GM13976 (cell line): ENCODE results near the gene NANOG.
"Not testable (repeated sequence)": the region's sequence is repeated elsewhere in the genome, so short reads cannot be mapped to it uniquely, and the experiment has no call there.

Experiments used
- DNase-seq: peaks from one replicate; pipeline ENCODE4 v3.0.0; 2012; ENCODE audit warnings: low spot score
- in situ Hi-C: fragments of 300-500 bp; cut with MboI; formaldehyde crosslinking; loops from one replicate; pipeline ENCODE4 v1.12.0; 2022; ENCODE audit warnings: low sequenced_read_pairs, mixed read lengths, inconsistent platforms; ENCODE audit not compliant: unreplicated experiment
- TF ChIP-seq, protein P1 (sequence below): IDR thresholded peaks from 2 replicates; pipeline ENCODE4 v1.5.1; 2012; ENCODE audit warnings: borderline replicate concordance, mild to moderate bottlenecking; ENCODE audit not compliant: insufficient read depth; ENCODE audit errors: extremely low read depth, missing control alignments, control extremely low read depth

The NANOG gene

GRCh38 chr12:7835766-7836165, 46.6 kb downstream of the NANOG start:
- in situ Hi-C loops = no loop called here
- DNase-seq = no peak
- TF ChIP-seq, protein P1, sequence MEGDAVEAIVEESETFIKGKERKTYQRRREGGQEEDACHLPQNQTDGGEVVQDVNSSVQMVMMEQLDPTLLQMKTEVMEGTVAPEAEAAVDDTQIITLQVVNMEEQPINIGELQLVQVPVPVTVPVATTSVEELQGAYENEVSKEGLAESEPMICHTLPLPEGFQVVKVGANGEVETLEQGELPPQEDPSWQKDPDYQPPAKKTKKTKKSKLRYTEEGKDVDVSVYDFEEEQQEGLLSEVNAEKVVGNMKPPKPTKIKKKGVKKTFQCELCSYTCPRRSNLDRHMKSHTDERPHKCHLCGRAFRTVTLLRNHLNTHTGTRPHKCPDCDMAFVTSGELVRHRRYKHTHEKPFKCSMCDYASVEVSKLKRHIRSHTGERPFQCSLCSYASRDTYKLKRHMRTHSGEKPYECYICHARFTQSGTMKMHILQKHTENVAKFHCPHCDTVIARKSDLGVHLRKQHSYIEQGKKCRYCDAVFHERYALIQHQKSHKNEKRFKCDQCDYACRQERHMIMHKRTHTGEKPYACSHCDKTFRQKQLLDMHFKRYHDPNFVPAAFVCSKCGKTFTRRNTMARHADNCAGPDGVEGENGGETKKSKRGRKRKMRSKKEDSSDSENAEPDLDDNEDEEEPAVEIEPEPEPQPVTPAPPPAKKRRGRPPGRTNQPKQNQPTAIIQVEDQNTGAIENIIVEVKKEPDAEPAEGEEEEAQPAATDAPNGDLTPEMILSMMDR = no peak

DNA sequence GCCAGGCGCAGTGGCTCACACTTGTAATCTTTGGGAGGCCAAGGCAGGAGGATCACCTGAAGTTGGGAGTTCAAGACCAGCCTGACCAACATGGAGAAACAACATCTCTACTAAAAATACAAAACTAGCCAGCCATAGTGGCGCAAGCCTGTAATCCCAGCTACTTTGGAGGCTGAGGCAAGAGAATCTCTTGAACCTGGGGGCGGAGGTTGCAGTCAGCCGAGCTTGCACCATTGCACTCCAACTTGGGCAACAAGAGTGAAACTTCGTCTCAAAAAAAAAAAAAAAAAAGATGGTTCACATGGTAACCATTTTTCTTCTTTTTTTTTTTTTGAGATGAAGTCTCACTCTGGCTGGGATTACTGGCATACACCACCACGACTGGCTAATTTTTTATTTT, 48.2 kb downstream of the NANOG start:
- in situ Hi-C loops = no loop called here
- TF ChIP-seq, protein P1 = no peak
- no peak for DNase-seq

- in situ Hi-C loops, DNase-seq: not testable (repeated sequence)
Measured at GRCh38 chr12:7839226-7839625, 50.0 kb downstream of the NANOG start.

DNA sequence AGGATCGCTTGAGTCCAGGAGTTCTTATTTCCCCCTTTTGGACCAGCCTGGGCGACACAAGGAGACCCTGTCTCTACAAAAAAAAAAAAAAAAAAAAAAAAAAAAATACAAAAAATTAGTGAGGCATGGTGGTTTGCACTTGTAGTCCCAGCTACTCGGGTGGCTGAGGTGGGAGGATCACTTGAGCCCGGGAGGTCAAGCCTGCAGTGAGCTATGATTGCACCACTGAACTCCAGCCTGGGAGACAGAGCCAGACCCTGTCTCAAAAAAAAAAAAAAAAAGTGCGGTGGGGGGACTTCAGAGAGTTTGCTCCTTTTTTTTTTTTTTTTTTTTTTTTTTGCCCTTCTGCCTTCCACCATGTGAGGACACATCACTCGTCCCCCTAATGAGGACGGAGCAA, 50.6 kb downstream of the NANOG start:
- in situ Hi-C loops, DNase-seq: not testable (repeated sequence)

- in situ Hi-C loops, DNase-seq: not testable (repeated sequence)
Measured at GRCh38 chr12:7842444-7842843, 53.2 kb downstream of the NANOG start.

GRCh38 chr12:7843149-7843548, 53.9 kb downstream of the NANOG start:
- in situ Hi-C loops, DNase-seq: not testable (repeated sequence)

GRCh38 chr12:7843583-7843982, 54.4 kb downstream of the NANOG start:
- DNase-seq, in situ Hi-C loops: not testable (repeated sequence)

DNA sequence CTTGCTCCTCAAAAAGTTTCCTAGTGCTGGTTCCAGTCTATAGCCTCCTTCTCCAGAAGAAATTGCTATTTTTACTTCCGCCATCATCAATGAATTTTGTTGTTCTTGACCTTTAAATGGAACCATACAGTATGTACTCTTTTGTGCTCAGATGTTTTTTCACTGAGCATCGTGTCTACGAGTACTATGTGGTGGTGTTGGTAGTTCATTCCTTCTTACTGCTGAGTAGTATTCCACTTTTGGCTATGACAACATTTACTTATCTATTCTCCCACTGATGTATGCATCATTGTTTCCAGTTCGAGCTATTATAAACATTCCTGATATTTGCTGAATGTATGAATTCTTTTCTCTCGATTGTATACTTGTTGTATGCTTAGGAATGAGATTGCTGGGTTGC, 54.9 kb downstream of the NANOG start:
- in situ Hi-C loops = no loop called here
- DNase-seq = no peak
- TF ChIP-seq, protein P1 = no peak

DNA sequence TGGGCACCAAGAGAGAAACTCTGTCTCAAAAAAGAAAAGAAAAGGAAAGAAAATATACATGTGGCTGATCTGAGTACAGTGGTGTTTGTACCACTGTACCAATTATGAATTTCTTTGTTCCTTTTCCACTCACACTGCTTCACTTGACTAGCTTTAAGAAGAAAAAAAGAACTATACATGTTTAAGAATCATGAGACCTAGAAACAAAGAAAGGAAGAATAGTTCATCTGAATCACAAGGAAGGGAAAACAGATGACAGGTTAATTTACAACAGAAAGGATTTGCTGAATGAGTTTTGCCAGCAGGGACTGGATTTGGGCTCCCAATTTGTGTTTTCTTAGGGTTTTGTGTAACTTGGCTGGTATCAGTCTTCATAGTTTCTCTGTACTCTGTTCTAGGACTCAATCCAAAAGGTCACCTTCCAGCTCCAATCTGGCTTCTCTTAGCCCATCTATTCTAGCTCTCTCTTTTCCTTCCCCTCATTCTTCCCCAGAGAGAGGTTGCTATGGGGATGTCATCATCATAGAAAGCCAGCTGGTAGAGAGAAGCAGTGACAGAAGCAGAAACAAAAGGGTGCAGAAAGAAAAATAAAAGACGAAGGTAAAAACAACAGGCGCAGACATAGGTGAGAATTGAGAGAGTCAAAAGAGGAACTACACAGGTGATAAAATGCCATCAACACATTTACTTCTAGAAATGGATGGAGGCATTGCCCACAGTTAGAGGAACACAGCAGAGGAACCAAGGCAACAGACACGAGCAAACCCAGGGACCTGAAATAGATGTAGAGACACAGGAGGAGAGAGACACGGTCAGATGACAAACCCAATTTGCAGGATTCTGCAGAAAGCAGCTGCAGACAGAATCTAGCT, 58.3 kb downstream of the NANOG start:
- in situ Hi-C loops, DNase-seq: not testable (repeated sequence)

GRCh38 chr12:7848098-7848422, 58.9 kb downstream of the NANOG start:
- DNase-seq, in situ Hi-C loops: not testable (repeated sequence)
